GM19099 (cell line): ENCODE data around the gene INCENP.
A peak's percentile ranks its signal among the peaks of the same experiment; 100 is the strongest.

ENCODE experiments used
- POLR2A ChIP-seq: IDR thresholded peaks from 3 replicates; pipeline ENCODE4 v1.6.1; 2011; ENCODE audit warnings: low read depth; ENCODE audit not compliant: insufficient read length; ENCODE audit errors: extremely low read depth

INCENP gene

DNA sequence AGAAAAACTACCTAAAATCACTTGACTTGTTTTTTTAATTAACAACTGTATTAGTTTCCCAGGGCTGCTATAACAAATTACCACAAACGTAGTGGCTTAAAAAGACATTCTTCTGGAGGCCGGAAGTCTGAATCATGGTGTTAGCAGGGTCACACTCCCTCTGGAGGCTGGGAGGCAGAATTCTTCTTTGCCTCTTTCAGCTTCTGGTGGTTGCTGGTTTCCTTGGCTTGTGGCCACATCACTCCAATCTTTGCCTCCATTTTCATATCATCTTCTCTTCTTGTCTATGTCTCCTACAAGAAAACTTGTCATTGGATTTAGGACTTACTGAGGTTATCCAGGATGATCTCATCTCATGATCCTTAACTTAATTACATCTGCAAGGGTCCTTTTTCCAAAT is 7.4 kb upstream of the INCENP start:
- no peak for TF ChIP-seq POLR2A

- no peak for TF ChIP-seq POLR2A
Measured at GRCh38 chr11:62119569-62119968, 4.2 kb upstream of the INCENP start.

DNA sequence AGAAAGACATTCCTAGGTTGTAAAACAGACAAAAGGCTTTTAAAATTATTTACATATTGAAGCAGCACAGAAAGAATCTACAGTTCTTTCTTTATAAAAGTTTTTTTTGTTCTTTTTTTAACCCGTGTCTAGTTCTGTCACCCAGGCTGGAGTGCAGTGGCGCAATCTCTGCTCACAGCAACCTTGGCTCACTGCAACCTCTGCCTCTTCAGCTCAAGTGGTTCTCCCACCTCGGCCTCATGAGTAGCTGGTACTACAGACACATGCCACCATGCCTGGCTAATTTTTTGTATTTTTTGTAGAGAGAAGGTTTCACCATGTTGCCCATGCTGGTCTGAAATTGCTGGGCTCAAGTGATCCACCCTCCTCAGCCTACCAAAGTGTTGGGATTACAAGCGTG is 3.8 kb upstream of the INCENP start:
- no peak for TF ChIP-seq POLR2A

- no peak for TF ChIP-seq POLR2A
Measured at GRCh38 chr11:62120431-62120830, 3.4 kb upstream of the INCENP start.

- TF ChIP-seq POLR2A: no peak
Measured at GRCh38 chr11:62122076-62122475, 1.7 kb upstream of the INCENP start.

DNA sequence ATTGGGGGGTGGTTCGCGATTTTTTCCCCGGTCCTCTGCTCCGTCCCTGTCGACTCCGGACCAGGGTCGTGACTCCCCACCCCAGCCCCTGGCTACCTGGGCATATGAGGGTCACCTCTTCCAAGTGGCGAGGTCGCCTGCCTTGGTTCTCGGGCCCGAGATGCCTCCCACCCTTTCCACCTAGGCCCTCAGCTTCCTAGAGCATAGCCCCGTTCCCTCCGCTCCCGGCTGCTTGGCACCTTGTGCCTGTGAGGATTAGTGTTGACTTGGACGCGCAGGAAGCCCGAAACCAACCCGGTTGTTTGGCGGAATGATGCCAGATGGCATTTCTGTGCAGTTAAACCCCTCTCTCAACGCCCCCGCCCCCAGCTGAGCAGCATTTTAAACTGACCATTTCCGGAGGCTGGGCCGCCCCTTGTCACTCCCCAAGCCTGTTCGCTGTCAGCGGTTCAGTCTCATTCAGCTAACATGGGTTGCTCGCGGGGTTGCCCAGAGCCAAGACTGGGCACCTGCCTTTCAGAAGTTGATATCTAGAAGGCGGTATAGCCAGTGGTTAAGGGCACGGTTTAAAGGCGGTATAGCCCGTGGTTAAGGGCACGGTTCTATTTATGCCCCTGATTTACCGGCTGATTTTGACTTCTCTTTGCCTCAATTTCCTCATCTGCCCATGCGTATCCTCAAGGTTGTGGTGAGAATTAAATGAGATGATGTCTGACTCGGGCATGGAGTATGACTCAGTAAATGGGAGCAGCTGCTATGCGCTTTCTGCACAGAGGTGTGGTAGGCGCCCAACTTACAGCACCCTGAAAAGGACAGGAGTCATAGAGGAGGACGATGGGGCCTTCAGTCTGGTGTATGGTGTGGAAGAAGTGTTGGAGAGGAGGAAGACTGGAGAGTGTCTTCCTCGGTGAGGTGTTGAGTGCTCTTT is 639 bp downstream of the INCENP start:
- peak; percentile 36 for TF ChIP-seq POLR2A

- no peak for TF ChIP-seq POLR2A
Measured at GRCh38 chr11:62125316-62125715, 1.5 kb downstream of the INCENP start.

- TF ChIP-seq POLR2A: no peak
Measured at GRCh38 chr11:62125881-62126280, 2.1 kb downstream of the INCENP start.

GRCh38 chr11:62127426-62127825 is 3.6 kb downstream of the INCENP start:
- no peak for TF ChIP-seq POLR2A

DNA sequence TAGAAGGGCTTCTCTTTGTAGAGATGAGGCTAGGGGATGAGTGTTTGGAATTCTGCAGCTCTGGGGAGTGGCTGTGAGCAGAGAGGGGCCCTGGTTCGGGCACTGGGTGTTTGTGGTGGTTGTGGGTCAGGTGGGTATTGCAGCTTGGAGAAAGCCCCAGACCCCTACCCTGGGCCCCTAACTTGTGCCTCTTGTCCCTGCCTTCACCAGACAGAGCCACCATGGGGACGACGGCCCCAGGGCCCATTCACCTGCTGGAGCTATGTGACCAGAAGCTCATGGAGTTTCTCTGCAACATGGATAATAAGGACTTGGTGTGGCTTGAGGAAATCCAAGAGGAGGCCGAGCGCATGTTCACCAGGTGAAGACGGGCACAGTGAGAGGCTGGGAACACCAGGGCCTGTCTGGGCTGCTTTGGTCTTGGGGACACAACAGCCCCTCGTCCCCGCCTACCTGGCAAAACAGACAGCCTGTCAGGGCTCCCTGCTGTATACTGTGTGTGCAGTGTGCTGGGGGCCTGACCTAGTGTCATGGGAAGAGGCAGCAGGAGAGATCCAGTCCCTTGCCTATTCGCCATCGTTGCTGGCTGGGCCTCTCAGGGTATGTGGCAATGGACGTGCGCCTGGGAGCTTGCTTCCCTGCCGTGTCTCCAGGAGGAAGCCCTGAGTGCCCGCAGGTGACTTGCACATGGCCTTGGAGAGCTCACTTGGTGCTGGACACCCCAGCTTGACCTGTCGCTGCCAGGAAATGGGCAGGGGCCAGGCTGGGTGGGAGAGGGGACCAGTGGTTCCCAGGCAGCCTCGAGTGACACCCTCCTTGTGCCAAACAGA is 4.3 kb downstream of the INCENP start:
- no peak for TF ChIP-seq POLR2A

GRCh38 chr11:62128835-62129234 is 5.0 kb downstream of the INCENP start:
- TF ChIP-seq POLR2A: no peak

GRCh38 chr11:62129590-62130282 is 5.9 kb downstream of the INCENP start:
- TF ChIP-seq POLR2A: no peak

DNA sequence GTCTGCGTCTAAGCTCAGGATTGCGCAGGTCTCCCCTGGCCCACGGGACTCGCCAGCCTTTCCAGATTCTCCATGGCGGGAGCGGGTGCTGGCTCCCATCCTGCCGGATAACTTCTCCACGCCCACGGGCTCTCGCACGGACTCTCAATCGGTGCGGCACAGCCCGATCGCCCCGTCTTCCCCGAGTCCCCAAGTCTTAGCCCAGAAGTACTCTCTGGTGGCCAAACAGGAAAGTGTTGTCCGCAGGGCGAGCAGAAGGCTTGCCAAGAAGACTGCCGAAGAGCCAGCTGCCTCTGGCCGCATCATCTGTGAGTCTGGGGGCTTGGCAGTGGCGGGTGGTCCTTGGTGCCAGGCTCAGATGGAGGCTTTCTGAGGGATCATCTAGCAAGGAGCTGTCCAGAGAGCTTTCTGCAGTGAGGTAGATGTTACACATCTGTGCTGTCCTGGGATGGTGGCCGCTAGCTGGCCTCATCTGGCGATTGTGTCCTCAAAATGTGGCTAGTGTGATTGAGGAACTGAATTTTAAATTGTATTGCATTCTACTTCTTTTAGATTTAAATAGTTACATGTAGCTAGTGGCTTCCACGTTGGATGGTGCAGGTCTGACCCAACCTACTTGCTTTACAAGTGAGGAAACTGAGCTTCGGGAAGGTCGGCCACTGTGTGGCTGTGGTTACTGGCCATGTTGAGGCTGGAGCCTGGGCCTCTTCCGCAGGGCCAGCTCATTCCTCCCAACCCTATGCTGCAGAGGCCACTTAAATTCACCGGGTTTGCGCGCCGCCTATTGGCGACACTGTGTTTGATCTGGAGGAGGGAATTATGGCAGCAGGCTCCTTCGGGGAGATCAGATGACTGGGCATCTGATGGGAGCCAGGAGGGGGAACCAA is 6.7 kb downstream of the INCENP start:
- TF ChIP-seq POLR2A: no peak

- no peak for TF ChIP-seq POLR2A
Measured at GRCh38 chr11:62131170-62131464, 7.3 kb downstream of the INCENP start.
